Measurements from ENCODE around the gene ABCC2. TPM values are rescaled to one million over a fixed set of nuclear protein-coding genes. Genes with fewer than 3 reads are reported as not detected.
A peak's percentile ranks its signal among the peaks of the same experiment; 100 is the strongest.

Gene ABCC2
- total and polyA plus RNA-seq, 2 experiments from 2014 or later: 29.7 to 63.1 TPM

DNA sequence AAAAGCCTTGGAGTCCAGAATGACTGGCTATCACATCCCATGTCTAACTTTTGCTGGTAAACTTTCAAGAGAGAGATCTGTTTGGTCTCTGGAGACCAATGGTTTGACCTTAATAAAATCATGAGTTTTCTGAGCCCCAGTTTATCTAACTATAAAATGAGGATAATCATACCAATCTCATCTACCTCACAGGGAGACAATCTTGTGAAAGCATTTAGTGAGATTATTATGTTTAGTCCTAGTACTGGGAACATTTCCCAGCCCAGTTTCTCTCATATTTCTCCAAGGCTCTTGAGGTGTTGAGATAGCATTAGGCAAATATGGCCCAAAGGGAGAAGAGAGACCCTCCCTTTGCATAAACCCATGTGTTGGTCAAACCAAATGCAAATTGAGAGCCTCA lies 25.8 kb downstream of the ABCC2 start:
- H3K4me3 ChIP-seq: no peak overlapping the region
- no peaks in the 10 kb centered on the region for H4K20me1 ChIP-seq (ENCODE audit: insufficient read depth, poor library complexity, severe bottlenecking)
- H3K36me3 ChIP-seq (replicated peaks; ENCODE audit: insufficient read depth, low read depth): no peaks in the 10 kb centered on the region
- TF ChIP-seq EZH2 (IDR thresholded peaks at IDR 0.05; ENCODE audit: borderline replicate concordance) (no peak), EZH2phosphoT487 (IDR thresholded peaks at IDR 0.05; ENCODE audit: low read depth, severe bottlenecking, unreplicated experiment) (no peak)
- TF ChIP-seq, protein P1, sequence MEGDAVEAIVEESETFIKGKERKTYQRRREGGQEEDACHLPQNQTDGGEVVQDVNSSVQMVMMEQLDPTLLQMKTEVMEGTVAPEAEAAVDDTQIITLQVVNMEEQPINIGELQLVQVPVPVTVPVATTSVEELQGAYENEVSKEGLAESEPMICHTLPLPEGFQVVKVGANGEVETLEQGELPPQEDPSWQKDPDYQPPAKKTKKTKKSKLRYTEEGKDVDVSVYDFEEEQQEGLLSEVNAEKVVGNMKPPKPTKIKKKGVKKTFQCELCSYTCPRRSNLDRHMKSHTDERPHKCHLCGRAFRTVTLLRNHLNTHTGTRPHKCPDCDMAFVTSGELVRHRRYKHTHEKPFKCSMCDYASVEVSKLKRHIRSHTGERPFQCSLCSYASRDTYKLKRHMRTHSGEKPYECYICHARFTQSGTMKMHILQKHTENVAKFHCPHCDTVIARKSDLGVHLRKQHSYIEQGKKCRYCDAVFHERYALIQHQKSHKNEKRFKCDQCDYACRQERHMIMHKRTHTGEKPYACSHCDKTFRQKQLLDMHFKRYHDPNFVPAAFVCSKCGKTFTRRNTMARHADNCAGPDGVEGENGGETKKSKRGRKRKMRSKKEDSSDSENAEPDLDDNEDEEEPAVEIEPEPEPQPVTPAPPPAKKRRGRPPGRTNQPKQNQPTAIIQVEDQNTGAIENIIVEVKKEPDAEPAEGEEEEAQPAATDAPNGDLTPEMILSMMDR (IDR thresholded peaks at IDR 0.05; ENCODE audit: poor library complexity): no peak
- no peak overlapping the region for H3K4me2 ChIP-seq
- no peaks in the 10 kb centered on the region for H3K79me2 ChIP-seq
- peaks cover 12% of the 10 kb centered on the region for H3K4me1 ChIP-seq (ENCODE audit: insufficient read depth)
- H2AFZ ChIP-seq: no peak overlapping the region
- H3K27me3 ChIP-seq: no peaks in the 10 kb centered on the region
- no peak for DNase-seq (ENCODE audit: low spot score)
- peak overlapping the region; percentile 23 for H3K27ac ChIP-seq
- no peaks in the 10 kb centered on the region for H3K9me3 ChIP-seq (ENCODE audit: low read depth)
- no peaks in the 10 kb centered on the region for H3K9me2 ChIP-seq (replicated peaks; ENCODE audit: insufficient read depth)

DNA sequence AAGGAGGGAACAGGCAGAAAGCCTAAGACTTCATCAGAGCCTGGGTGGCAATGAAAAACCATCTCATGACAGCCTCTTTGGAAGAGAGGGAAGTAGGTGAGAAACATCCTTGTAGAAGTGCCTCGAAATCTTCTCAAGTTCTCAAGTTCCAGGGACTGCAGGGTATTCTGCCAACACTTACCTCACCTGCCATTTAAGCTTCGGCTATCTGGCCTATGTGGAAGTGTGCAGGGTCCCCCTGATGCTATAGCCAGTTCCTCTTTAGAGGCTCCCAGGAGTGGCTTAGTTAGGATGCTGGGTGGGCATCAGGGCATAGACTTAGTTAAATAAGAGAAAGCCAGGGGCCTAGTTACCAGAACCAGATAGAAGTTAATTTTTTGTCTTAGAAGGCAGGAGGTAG lies 27.0 kb downstream of the ABCC2 start:
- DNase-seq (ENCODE audit: low spot score): no peak
- TF ChIP-seq EZH2 (IDR thresholded peaks at IDR 0.05; ENCODE audit: borderline replicate concordance) (no peak), EZH2phosphoT487 (IDR thresholded peaks at IDR 0.05; ENCODE audit: low read depth, severe bottlenecking, unreplicated experiment) (no peak)
- TF ChIP-seq, protein P1 (IDR thresholded peaks at IDR 0.05; ENCODE audit: poor library complexity): no peak
- Histone ChIP-seq H4K20me1 (ENCODE audit: insufficient read depth, poor library complexity, severe bottlenecking) (no peaks in the 10 kb centered on the region), H3K4me2 (no peak overlapping the region), H3K4me1 (ENCODE audit: insufficient read depth) (peaks cover 12% of the 10 kb centered on the region), H3K9me3 (ENCODE audit: low read depth) (no peaks in the 10 kb centered on the region), H2AFZ (no peak overlapping the region), H3K36me3 (replicated peaks; ENCODE audit: insufficient read depth, low read depth) (no peaks in the 10 kb centered on the region), H3K27ac (peak overlapping the region; percentile 76), H3K9me2 (replicated peaks; ENCODE audit: insufficient read depth) (no peaks in the 10 kb centered on the region), H3K79me2 (no peaks in the 10 kb centered on the region), H3K27me3 (no peaks in the 10 kb centered on the region), H3K4me3 (no peak overlapping the region)
- WGBS (ENCODE audit: low lambda C conversion rate, missing lambda C conversion rate): 88% methylated on average over 2 of the region's 2 CpGs

DNA sequence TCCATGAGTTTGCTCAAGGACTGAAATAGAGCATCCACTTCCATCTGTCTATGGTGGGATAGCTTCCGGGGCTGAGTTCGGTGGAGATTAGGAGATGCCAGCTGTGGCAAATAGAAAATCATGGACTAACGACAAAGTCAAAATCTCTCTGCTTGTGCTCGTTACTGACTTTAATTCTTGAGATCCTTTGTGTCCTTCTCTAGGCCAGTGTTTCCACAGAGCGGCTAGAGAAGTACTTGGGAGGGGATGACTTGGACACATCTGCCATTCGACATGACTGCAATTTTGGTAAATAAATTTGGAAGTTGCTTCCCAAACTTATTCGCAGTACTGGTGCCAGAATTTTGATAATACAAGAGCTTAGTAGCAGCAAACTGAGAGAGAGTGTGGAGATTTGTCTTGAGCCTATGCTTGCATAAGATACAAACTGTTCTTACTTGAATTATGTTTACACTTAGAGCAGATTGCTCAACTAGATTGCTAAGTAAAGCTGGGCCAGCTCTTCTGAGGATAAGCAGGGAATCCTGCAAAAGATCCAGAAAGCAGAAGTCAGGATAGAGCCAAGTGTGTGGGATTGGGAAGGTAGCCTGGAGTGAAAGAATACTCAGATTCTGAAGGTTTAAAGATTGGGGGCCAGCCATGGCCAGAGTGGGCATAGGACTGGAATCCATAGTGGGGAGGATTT lies 27.6 kb downstream of the ABCC2 start:
- no peak overlapping the region for H3K4me2 ChIP-seq
- peak overlapping the region; percentile 76 for H3K27ac ChIP-seq
- no peaks in the 10 kb centered on the region for H3K36me3 ChIP-seq (replicated peaks; ENCODE audit: insufficient read depth, low read depth)
- no peak overlapping the region for H2AFZ ChIP-seq
- 75% methylated on average over 7 of the region's 7 CpGs for WGBS (ENCODE audit: low lambda C conversion rate, missing lambda C conversion rate)
- H3K79me2 ChIP-seq: no peaks in the 10 kb centered on the region
- H3K9me2 ChIP-seq (replicated peaks; ENCODE audit: insufficient read depth): no peaks in the 10 kb centered on the region
- peaks cover 12% of the 10 kb centered on the region for H3K4me1 ChIP-seq (ENCODE audit: insufficient read depth)
- no peak overlapping the region for H3K4me3 ChIP-seq
- peak; percentile 21 for DNase-seq (ENCODE audit: low spot score)
- H4K20me1 ChIP-seq (ENCODE audit: insufficient read depth, poor library complexity, severe bottlenecking): no peaks in the 10 kb centered on the region
- TF ChIP-seq EZH2phosphoT487 (IDR thresholded peaks at IDR 0.05; ENCODE audit: low read depth, severe bottlenecking, unreplicated experiment): no peak
- H3K27me3 ChIP-seq: no peaks in the 10 kb centered on the region
- H3K9me3 ChIP-seq (ENCODE audit: low read depth): no peaks in the 10 kb centered on the region

DNA sequence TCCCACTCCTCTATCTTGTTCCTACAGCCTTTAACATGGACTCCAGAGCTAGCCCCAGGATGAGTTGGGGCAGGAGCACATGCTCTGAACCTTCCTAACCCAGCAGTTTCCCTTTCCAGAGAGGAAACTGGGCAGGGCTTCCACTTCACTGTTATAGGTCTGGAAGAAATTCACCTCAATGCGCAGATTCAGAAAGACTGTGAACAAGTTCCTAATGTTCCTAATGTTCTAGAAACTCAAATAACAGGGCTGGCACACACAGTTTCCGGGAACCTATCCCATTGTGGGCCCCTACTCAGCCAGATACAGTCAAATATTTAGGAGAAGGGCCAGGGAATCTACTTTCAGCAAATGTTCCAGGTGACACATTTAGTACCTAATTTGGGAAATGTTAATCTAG lies 29.7 kb downstream of the ABCC2 start:
- WGBS (ENCODE audit: low lambda C conversion rate, missing lambda C conversion rate): 89% methylated on average over 2 of the region's 2 CpGs
- Histone ChIP-seq H3K36me3 (replicated peaks; ENCODE audit: insufficient read depth, low read depth) (no peaks in the 10 kb centered on the region), H3K9me3 (ENCODE audit: low read depth) (no peaks in the 10 kb centered on the region), H2AFZ (no peak overlapping the region), H3K9me2 (replicated peaks; ENCODE audit: insufficient read depth) (no peaks in the 10 kb centered on the region), H3K79me2 (no peaks in the 10 kb centered on the region), H3K27ac (no peak overlapping the region), H3K4me2 (no peak overlapping the region), H3K27me3 (no peaks in the 10 kb centered on the region), H3K4me3 (no peak overlapping the region), H3K4me1 (ENCODE audit: insufficient read depth) (peaks cover 12% of the 10 kb centered on the region), H4K20me1 (ENCODE audit: insufficient read depth, poor library complexity, severe bottlenecking) (no peaks in the 10 kb centered on the region)
- no peak for TF ChIP-seq EZH2phosphoT487 (IDR thresholded peaks at IDR 0.05; ENCODE audit: low read depth, severe bottlenecking, unreplicated experiment)
- no peak for TF ChIP-seq EZH2 (IDR thresholded peaks at IDR 0.05; ENCODE audit: borderline replicate concordance)
- TF ChIP-seq, protein P1 (IDR thresholded peaks at IDR 0.05; ENCODE audit: poor library complexity): no peak
- no peak for DNase-seq (ENCODE audit: low spot score)
